AG09309 (cell line): ENCODE data around the gene OBP2B.
A peak's percentile ranks its signal among the peaks of the same experiment; 100 is the strongest.
"Not testable (repeated sequence)": the region's sequence is repeated elsewhere in the genome, so short reads cannot be mapped to it uniquely, and the experiment has no call there.

Experiments used
- DNase-seq: peaks from one replicate; pipeline ENCODE4 v3.0.0-alpha.2; 2010; ENCODE audit warnings: low read depth
- H3K4me3 ChIP-seq: 2 replicates; pipeline ENCODE4 v1.5.1; 2011; ENCODE audit warnings: mild to moderate bottlenecking, low read depth, low read length, moderate library complexity; ENCODE audit not compliant: control insufficient read depth
- TF ChIP-seq, protein P1 (sequence below): IDR thresholded peaks from 2 replicates; pipeline ENCODE4 v1.5.1; 2011; ENCODE audit warnings: mild to moderate bottlenecking, low read depth, low read length, inconsistent platforms; ENCODE audit not compliant: insufficient read depth, control insufficient read depth; ENCODE audit errors: missing control alignments

OBP2B gene

DNA sequence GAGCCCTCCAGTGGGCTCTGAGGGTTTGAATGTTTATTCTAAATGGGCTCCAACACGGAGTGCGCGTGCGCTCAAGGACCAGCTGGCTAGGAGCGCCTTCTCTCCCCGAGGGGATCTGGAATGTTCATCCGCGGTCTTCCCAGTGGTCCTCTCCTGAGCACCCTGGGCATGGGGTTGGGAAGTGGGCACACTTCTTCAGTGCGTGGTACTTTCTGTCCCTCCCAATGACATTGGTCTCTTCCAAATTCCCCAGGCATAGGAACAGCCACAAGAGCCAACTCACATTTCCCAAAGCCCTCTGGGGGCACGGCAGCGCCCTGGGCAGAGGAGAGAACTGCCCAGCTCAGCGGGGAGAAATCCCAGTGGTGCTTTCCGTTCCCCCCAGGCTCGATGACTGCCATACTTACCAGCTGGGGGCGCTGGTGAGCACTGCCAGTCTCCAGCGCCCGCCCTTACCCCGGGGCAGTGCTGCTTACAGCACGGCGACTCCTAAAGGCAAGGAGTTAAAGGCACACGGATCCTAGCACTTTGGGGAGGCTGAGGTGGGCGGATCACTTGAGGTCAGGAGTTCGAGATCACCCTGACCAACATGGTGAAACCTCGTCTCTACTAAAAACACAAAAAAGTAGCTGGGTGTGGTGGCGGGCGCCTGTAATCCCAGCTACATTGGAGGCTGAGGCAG is 29.9 kb upstream of the OBP2B start:
- no peak for DNase-seq
- TF ChIP-seq, protein P1, sequence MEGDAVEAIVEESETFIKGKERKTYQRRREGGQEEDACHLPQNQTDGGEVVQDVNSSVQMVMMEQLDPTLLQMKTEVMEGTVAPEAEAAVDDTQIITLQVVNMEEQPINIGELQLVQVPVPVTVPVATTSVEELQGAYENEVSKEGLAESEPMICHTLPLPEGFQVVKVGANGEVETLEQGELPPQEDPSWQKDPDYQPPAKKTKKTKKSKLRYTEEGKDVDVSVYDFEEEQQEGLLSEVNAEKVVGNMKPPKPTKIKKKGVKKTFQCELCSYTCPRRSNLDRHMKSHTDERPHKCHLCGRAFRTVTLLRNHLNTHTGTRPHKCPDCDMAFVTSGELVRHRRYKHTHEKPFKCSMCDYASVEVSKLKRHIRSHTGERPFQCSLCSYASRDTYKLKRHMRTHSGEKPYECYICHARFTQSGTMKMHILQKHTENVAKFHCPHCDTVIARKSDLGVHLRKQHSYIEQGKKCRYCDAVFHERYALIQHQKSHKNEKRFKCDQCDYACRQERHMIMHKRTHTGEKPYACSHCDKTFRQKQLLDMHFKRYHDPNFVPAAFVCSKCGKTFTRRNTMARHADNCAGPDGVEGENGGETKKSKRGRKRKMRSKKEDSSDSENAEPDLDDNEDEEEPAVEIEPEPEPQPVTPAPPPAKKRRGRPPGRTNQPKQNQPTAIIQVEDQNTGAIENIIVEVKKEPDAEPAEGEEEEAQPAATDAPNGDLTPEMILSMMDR: peak; percentile 48
- H3K4me3 ChIP-seq: no peak overlapping the region

DNA sequence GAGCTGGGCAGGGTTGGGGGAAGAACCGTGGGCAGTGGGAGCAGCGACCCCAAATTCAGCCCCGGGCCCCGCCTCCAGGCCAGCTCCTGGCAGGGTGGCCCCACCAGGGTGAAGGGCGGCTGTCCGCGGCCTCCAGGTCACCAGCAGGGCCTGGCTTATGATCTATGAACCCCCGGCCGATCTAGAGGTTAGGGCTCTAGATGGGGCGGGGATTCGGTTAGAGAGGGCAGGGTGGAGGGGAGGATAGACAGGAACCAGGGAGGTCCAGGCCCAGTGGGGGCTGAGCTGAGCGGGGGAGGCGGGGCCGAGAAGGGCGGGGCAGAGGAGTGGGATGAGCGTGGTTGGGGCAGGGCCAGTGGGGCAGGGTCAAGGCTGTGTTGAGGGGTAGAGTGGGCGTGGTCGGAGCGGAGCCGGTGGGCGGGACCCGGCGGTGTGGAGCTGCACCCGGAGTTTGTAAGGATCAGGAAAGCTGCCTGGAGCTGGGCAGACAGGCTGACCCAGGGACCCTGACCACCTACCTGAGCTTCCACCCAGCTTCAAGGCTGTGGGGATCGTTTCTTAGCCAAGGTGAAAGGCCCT is 29.3 kb upstream of the OBP2B start:
- TF ChIP-seq, protein P1: no peak
- no peak for DNase-seq
- H3K4me3 ChIP-seq: no peak overlapping the region

DNA sequence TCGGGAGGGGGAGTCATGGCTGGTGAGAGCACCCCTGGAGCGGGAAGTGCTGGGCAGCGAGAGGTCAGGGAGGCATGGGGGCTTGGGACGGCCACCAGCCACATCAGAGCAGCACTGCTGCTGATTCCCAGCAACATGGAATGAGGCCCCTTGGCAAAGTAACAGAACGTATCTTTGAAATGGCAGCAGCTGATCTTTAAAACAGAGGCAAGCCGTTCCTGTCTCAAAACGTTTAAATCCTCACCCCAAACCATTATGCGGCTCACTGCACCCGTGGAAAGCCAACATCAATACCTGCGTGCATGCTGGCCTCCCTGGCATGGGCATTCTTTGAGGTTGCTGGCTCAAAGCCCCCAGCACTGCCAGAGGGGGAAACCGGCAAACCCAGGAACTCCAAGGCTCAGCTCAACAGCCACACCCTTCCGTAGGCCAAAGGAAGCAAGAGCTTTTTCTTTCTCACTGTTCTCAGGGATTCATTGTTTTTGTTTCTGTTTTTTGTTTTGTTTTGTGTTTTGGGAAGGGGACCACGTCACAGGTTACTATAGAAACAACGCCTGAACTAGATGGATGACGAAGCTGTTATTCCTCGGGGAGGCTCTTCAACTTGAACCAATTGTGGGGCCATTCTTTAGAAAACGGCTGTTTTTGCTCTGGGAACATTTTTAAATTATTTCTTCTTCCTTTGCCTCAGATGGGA is 28.1 kb upstream of the OBP2B start:
- no peak overlapping the region for H3K4me3 ChIP-seq
- no peak for DNase-seq
- TF ChIP-seq, protein P1: no peak

DNA sequence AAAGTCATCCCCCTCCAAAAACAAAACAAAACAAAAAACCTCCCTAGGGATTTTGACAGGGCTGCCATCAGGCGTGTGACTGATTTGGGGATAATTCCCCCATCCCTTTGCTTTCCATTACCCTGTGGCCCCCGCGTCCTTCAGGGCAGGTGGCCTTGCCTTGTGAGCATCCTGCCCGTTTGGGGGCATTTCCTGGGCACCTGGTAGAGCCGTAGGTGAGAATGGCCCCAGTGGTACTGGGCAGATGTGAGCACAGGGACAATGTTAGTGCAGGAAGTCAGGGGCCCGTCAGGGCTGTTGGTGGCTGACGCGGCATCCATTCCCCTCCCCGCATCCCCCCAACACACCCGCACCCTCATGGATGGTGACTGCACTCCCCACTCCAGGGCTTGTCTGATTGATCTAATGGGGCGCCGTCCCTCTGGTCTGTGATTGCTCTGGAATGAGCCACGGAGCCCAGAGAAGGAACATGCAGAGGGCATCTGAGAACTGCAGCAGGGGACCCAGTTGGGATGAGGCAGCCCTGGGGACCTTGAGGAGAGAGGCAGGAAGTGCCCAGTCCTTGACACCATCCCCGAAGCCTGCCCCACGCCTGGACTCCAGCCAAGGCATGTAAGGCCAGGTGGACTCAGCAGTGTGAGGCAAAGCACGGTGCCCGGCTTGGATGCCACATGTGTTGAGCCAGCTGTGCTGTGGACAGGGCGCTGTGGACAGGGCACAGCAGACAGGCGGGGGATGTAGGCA is 27.4 kb upstream of the OBP2B start:
- H3K4me3 ChIP-seq, DNase-seq: not testable (repeated sequence)

DNA sequence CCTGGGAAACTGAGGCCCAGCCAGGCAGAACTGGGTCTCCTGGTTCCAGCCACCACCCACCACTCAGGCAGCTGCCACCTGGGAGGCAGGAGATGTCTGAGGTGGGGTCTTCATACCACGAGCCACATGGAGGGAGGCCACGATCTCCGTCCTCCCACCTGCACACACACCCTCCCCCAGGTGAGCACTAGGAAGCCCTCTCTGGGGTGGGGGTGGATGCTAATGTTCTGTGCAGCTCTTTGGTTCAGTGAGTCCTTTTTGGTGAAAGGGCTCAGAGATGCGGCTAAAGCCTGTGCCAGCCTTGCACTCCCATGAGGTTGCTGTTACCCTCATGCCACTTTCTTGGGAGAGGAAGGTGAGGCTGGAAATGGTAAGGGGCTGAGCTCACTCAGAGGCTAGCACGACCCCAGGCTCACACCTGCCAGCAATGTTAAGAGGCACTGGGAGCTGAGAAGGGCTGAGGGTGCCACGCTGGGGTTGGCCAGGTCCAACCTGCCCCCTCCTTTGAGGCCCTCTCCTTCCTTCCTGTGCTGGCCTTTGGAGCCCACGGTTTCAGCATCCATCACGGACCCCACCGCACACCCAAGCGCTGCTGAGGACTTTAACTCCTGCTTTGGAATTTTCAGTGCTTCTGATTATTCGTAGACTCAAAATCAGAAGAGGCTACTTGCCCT is 26.6 kb upstream of the OBP2B start:
- TF ChIP-seq, protein P1: no peak
- H3K4me3 ChIP-seq: no peak overlapping the region
- DNase-seq: no peak

DNA sequence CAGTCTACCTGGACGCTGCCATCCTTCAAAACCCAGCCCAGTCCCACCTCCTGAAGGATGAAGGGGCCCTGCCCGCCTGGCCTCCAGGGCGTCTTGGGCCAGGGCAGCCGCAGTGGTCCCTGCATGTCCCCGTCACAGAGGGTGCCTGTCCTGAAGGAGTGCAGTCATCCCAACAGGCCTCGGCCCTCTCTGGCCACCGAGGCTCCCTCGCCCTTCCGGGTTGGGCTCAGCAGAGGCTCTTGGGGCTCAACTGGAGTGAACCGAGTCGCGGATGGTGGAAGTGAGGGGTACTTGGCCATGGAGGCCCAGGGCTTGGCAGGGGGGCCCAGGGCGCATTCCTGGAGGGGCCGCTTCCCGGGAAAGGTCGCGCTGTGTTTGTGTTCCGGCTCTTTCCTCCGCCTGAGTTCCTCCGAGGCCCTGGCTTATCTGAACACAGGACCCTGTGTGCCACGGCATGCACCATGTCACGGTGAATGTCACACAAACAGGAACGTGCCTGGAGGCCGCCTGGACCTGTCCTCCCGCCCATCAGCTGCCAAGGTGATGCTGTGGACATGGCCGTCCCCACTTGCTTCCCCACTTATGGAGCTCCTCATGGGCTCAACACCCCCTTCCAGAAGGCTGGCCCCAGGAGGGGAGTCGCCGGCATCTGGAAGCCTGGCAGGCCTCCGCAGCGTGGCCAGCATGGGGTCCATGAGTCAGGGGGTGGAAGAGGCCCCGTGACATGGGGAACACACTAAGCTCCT is 25.7 kb upstream of the OBP2B start:
- TF ChIP-seq, protein P1: no peak
- DNase-seq: no peak

More for the DNA sequence above, 25.7 kb upstream of the OBP2B start:
- H3K4me3 ChIP-seq: no peak overlapping the region
